Measurements from ENCODE around the gene FNIP2. TPM values are rescaled to one million over a fixed set of nuclear protein-coding genes. Genes with fewer than 3 reads are reported as not detected.

The FNIP2 gene
- total and polyA plus RNA-seq, 2 donors (not counting 1 experiment from before 2014, with no cell fraction given), result 0.03 to 0.17 TPM

DNA sequence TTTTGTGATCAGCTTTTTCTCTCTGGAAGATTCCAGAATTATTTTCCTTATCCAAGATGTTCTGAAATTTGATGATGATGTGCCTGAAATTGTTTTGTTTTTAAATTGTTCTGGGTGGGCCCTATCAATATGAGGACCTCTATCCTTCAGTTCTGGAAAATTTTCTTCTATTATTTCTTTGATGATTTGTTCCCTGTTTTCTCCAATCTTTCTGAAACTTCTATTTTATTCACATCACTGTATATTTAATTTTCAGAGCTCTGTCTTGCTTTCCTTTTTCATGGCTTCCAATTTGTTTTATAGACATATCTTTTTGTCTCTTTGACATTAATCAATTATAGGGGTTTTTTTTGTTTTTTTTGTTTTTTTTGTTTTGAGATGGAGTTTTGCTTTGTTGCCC is 12.2 kb upstream of the FNIP2 start:
- Histone ChIP-seq H3K9me3 (ENCODE audit: control extremely low read depth in 1 of 3, control insufficient read depth in 2 of 3, insufficient read depth in 1 of 3, low read length in 2 of 3) (peaks cover 5 to 22% (median 6%) of the 10 kb centered on the region in 3 donors), H3K36me3 (replicated peaks in 1 of 2; ENCODE audit: control extremely low read depth in 1 of 2, control insufficient read depth in 1 of 2, extremely low read depth in 1 of 2, insufficient read depth in 2 of 2, low read length in 1 of 2) (no peaks in the 10 kb centered on the region), H3K4me3 (ENCODE audit: control extremely low read depth in 1 of 5, extremely low read depth in 1 of 5, insufficient read depth in 1 of 5, low read depth in 2 of 5, low read length in 4 of 5) (no peak overlapping the region), H3K79me2 (ENCODE audit: control insufficient read depth, insufficient read depth, low read length) (no peaks in the 10 kb centered on the region), H3K27ac (ENCODE audit: low read length in 2 of 2) (no peak overlapping the region), H3K9ac (ENCODE audit: low read length) (no peak overlapping the region), H2AFZ (ENCODE audit: insufficient read depth, low read depth, low read length, poor library complexity, severe bottlenecking) (no peak overlapping the region), H3K4me1 (ENCODE audit: control insufficient read depth in 2 of 2, insufficient read depth in 2 of 2, low read length in 2 of 2) (no peaks in the 10 kb centered on the region), H3K27me3 (replicated peaks in 1 of 4; ENCODE audit: control extremely low read depth in 1 of 4, control insufficient read depth in 3 of 4, insufficient read depth in 4 of 4, low read length in 3 of 4) (peaks cover 0 to 28% (median 16%) of the 10 kb centered on the region in 4 experiments), H3K4me2 (replicated peaks; ENCODE audit: low read depth, low read length, poor library complexity, severe bottlenecking) (no peak overlapping the region), H4K20me1 (ENCODE audit: control insufficient read depth, insufficient read depth, low read length, poor library complexity, severe bottlenecking) (no peaks in the 10 kb centered on the region)
- H3K27ac Mint-ChIP-seq, result no peak overlapping the region
- DNase-seq, result no peak
- ChIA-PET CTCF (no interaction called here), POLR2A (no interaction called here)
- intact Hi-C loops (cut with micrococcal nuclease), result no loop called here
- H3K27me3 Mint-ChIP-seq, result peaks cover 44% of the 10 kb centered on the region
- TF ChIP-seq EZH2 (IDR thresholded peaks at IDR 0.05; ENCODE audit: borderline replicate concordance, insufficient read depth, low read depth, low read length, poor library complexity, severe bottlenecking), result no peak
- TF ChIP-seq, protein P1, sequence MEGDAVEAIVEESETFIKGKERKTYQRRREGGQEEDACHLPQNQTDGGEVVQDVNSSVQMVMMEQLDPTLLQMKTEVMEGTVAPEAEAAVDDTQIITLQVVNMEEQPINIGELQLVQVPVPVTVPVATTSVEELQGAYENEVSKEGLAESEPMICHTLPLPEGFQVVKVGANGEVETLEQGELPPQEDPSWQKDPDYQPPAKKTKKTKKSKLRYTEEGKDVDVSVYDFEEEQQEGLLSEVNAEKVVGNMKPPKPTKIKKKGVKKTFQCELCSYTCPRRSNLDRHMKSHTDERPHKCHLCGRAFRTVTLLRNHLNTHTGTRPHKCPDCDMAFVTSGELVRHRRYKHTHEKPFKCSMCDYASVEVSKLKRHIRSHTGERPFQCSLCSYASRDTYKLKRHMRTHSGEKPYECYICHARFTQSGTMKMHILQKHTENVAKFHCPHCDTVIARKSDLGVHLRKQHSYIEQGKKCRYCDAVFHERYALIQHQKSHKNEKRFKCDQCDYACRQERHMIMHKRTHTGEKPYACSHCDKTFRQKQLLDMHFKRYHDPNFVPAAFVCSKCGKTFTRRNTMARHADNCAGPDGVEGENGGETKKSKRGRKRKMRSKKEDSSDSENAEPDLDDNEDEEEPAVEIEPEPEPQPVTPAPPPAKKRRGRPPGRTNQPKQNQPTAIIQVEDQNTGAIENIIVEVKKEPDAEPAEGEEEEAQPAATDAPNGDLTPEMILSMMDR (IDR thresholded peaks at IDR 0.05), result no peak
- no peaks in the 10 kb centered on the region for H3K9me3 Mint-ChIP-seq (ENCODE audit: insufficient read depth)
- no peak for ATAC-seq (ENCODE audit: low read depth)
- H3K4me1 Mint-ChIP-seq, result no peaks in the 10 kb centered on the region
- H3K4me3 Mint-ChIP-seq, result no peak overlapping the region

DNA sequence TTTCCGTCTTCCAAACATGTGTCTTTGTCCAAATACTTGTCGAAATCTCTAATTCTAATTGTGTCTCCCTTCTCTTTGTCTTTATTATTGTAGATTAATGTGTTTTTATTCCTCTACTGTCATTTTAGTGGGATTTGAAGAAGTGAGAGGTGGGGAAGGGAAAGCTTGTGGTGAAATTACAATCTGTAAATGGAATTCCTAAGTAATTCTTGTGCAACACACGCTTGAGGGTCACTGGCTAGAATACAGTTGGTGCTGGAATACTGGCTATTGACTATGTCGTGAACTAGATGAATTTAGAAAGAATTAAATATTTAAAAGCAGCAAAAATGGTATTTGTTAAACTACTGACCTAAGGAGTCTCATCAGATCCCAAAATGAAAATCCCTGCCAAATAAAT is 10.7 kb upstream of the FNIP2 start:
- no peak for TF ChIP-seq EZH2 (IDR thresholded peaks at IDR 0.05; ENCODE audit: borderline replicate concordance, insufficient read depth, low read depth, low read length, poor library complexity, severe bottlenecking)
- TF ChIP-seq, protein P1 (IDR thresholded peaks at IDR 0.05), result no peak
- Mint-ChIP-seq H3K9me3 (ENCODE audit: insufficient read depth) (no peaks in the 10 kb centered on the region), H3K27me3 (peaks cover 59% of the 10 kb centered on the region), H3K27ac (no peak overlapping the region), H3K4me1 (no peaks in the 10 kb centered on the region), H3K4me3 (no peak overlapping the region)
- no peaks in the 10 kb centered on the region for H3K4me1 ChIP-seq (ENCODE audit: control insufficient read depth in 2 of 2, insufficient read depth in 2 of 2, low read length in 2 of 2)
- POLR2A ChIA-PET, result no interaction called here
- H3K27ac ChIP-seq (ENCODE audit: low read length in 2 of 2), result no peak overlapping the region
- intact Hi-C loops (cut with micrococcal nuclease), result no loop called here
- H4K20me1 ChIP-seq (ENCODE audit: control insufficient read depth, insufficient read depth, low read length, poor library complexity, severe bottlenecking), result no peaks in the 10 kb centered on the region
- WGBS (ENCODE audit: insufficient coverage), result 92% methylated on average over 1 of the region's 4 CpGs
- no peaks in the 10 kb centered on the region for H3K36me3 ChIP-seq (replicated peaks in 1 of 2; ENCODE audit: control extremely low read depth in 1 of 2, control insufficient read depth in 1 of 2, extremely low read depth in 1 of 2, insufficient read depth in 2 of 2, low read length in 1 of 2)
- peaks cover 5 to 22% (median 6%) of the 10 kb centered on the region in 3 donors for H3K9me3 ChIP-seq (ENCODE audit: control extremely low read depth in 1 of 3, control insufficient read depth in 2 of 3, insufficient read depth in 1 of 3, low read length in 2 of 3)
- H3K4me2 ChIP-seq (replicated peaks; ENCODE audit: low read depth, low read length, poor library complexity, severe bottlenecking), result no peak overlapping the region
- H3K4me3 ChIP-seq (ENCODE audit: control extremely low read depth in 1 of 5, extremely low read depth in 1 of 5, insufficient read depth in 1 of 5, low read depth in 2 of 5, low read length in 4 of 5), result no peak overlapping the region
- H3K79me2 ChIP-seq (ENCODE audit: control insufficient read depth, insufficient read depth, low read length), result no peaks in the 10 kb centered on the region
- H3K27me3 ChIP-seq (replicated peaks in 1 of 4; ENCODE audit: control extremely low read depth in 1 of 4, control insufficient read depth in 3 of 4, insufficient read depth in 4 of 4, low read length in 3 of 4), result peaks cover 0 to 42% (median 23%) of the 10 kb centered on the region in 4 experiments
- DNase-seq (no peak), ATAC-seq (ENCODE audit: low read depth) (no peak)
- no peak overlapping the region for H3K9ac ChIP-seq (ENCODE audit: low read length)
- CTCF ChIA-PET, result no interaction called here
- no peak overlapping the region for H2AFZ ChIP-seq (ENCODE audit: insufficient read depth, low read depth, low read length, poor library complexity, severe bottlenecking)
